ENCODE results near the gene PREPL. TPM values are rescaled to one million over a fixed set of nuclear protein-coding genes. Genes with fewer than 3 reads are reported as not detected.
A peak's percentile ranks its signal among the peaks of the same experiment; 100 is the strongest.
"Not testable (repeated sequence)": the region's sequence is repeated elsewhere in the genome, so short reads cannot be mapped to it uniquely, and the experiment has no call there.

The PREPL gene
- 100 to 1,000 TPM in 9 of 10 donors, 10 to 100 TPM in 1; 95.4 to 207 (median 150) TPM for polyA plus RNA-seq (ENCODE audit: insufficient read length in 10 of 10)
- long read RNA-seq, donor 1, full-length matches to known transcripts, result 7 of 19 reads
- long read RNA-seq, donor 1, partial matches to known transcripts, result 7 of 19 reads
- long read RNA-seq, donor 1, other reads (novel, unspliced or antisense), result 5 of 19 reads
- long read RNA-seq, donor 2, full-length matches to known transcripts, result 10 of 21 reads
- long read RNA-seq, donor 2, partial matches to known transcripts, result 11 of 21 reads
- long read RNA-seq, donor 2, other reads (novel, unspliced or antisense), result 0 of 21 reads
- long read RNA-seq, donor 3, result 0 reads
- long read RNA-seq, donor 4, full-length matches to known transcripts, result 7 of 18 reads
- long read RNA-seq, donor 4, partial matches to known transcripts, result 11 of 18 reads
- long read RNA-seq, donor 4, other reads (novel, unspliced or antisense), result 0 of 18 reads
- long read RNA-seq, donor 5, full-length matches to known transcripts, result 10 of 17 reads
- long read RNA-seq, donor 5, partial matches to known transcripts, result 7 of 17 reads
- long read RNA-seq, donor 5, other reads (novel, unspliced or antisense), result 0 of 17 reads
- long read RNA-seq, donor 6, full-length matches to known transcripts, result 7 of 18 reads
- long read RNA-seq, donor 6, partial matches to known transcripts, result 11 of 18 reads
- long read RNA-seq, donor 6, other reads (novel, unspliced or antisense), result 0 of 18 reads
- long read RNA-seq, donor 7, full-length matches to known transcripts, result 6 of 11 reads
- long read RNA-seq, donor 7, partial matches to known transcripts, result 5 of 11 reads
- long read RNA-seq, donor 7, other reads (novel, unspliced or antisense), result 0 of 11 reads
- long read RNA-seq, donor 8, full-length matches to known transcripts, result 4 of 9 reads
- long read RNA-seq, donor 8, partial matches to known transcripts, result 5 of 9 reads
- long read RNA-seq, donor 8, other reads (novel, unspliced or antisense), result 0 of 9 reads
- long read RNA-seq, donor 9, full-length matches to known transcripts, result 1 of 1 reads
- long read RNA-seq, donor 9, partial matches to known transcripts, result 0 of 1 reads
- long read RNA-seq, donor 9, other reads (novel, unspliced or antisense), result 0 of 1 reads

DNA sequence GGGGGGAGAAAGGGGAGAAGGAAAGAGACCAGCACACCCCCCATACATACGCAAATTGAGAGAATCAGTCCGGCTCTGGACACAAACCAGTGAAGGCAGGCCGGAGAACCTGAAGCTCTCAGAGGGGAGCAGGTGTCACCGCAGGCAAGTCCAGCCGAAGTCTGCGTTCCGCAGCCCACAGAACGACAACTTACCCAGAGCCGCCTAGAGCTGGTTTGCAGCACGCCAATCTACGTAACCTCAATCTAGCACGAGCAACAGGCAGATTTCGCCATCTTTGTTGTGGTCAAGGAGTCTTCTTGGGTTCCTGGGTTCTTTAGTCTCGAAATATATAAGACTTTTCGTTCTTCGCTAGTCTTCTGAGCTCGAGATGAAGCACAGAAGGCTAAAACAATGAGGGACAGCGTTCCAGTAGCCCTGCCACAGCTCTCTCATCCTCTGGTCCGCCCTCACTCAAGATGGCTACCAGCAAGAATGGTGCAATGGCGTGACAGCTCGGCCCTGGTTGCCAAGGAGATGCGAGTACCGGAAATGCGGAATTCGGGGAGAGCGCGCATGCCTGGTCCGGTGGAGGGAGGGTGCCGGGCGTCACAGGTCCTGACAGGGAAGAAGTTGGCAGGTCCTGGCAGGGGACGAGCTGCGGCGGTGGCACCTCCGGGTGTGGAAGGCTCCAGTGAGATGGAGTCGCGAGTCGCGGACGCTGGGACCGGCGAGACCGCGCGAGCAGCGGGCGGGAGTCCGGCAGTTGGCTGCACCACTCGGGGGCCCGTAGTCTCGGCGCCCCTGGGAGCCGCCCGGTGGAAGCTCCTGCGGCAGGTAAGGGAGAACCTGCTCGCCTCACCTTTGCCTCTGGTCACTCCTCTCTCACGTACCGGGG lies at the start of gene PREPL, which contains the start of gene CAMKMT:
Gene PREPL (minus strand): TSS at position 165 of the 877 bp plus-strand sequence. CDS start 15,152 bp downstream, outside the sequence.
Gene CAMKMT (plus strand): TSS at position 618 of the 877 bp plus-strand sequence.
- peak; percentile 98 to 99 (median 99) for DNase-seq

GRCh38 chr2:44398243-44398897 lies 37.1 kb upstream of the PREPL start:
- peak in 1 of 3 donors; percentile 31 for DNase-seq

- DNase-seq, result peak; percentile 7 to 54 (median 22)
These were observed 36.3 kb upstream of the PREPL start for GRCh38 chr2:44397447-44398175.

DNA sequence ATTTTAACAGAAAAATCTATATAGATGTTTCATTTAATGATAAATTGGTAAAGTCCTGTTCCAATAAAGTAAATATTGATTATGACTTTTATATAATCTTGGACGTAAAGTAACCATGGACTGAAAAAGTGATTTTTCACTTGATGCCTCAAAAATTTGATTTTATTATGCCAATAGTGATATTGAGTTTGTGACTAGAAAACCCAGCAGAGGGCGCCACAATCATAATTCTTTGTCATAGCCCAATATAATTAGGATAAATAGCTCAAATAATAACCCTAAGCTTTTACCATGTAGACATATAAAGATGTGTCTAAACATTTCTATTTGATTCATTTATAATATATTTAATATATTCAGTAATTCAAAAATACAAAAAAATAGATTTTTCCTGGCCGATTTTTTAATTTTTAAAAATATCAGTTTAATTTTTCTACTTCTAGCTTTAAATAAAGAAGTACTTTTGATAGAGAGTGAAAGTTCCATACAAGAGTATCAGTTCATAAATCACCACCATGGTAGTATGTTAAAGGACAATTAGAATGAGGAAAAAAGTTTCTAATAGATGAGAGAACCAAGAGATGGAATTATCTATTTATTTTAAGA lies 31.1 kb upstream of the PREPL start:
- peak; percentile 23 to 44 (median 40) for DNase-seq

DNA sequence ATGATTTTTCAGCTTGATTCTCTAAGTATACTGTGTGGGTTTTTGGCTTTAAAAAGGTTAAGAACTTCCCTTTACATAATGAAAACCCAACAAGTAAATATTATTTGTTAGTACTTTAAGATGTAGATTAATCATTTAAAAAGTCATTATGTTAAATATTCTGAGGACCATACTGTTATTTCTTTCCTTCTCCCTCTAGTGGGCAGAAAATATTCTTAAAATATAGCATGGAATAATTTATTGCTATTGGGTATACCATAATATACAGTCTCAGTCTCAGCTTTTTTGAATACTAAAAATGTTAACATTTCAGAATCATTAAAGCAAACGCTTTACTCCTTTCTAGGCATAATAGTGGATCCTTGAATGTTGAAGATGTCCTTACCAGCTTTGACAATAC lies 28.6 kb upstream of the PREPL start:
- DNase-seq, result no peak

DNA sequence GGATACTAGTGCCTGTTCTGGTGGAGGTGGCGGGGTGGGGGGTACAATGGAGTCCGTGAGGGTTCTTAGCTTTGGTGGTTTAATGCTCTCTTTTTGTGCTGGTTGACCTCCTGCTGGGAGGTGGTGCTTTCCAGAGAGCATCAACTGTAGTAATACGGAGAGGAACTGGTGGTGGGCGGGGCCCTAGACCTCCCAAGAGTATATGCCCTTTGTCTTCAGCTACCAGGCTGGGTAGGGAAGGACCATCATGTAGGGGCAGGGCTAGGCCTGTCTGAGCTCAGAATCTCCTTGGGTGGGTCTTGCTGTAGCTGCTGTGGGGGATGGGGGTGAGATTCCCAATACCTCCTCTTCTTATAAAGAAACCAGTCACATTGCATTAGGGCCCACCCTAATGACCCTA lies 27.6 kb upstream of the PREPL start:
- no peak for DNase-seq

GRCh38 chr2:44385226-44385625 lies 23.9 kb upstream of the PREPL start:
- DNase-seq, result not testable (repeated sequence)

DNA sequence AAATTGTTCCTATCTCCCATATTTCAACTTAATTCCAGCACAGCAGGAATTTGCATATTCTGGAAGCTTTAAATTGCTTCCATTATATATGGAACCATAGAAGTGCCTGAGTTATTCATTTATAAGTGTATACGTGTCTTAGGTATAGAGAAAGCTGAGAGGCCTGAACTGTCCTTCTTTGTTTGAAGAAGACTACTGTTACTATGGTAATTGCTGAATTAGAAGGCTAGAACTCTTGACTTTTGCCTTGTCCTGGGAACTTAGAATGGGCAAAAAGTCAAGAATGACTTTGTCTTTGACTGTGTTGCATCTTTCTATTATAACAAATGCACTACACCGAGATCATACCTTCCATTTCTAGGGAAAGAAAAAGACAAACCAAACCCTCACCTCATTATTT lies 16.2 kb upstream of the PREPL start:
- DNase-seq, result no peak

DNA sequence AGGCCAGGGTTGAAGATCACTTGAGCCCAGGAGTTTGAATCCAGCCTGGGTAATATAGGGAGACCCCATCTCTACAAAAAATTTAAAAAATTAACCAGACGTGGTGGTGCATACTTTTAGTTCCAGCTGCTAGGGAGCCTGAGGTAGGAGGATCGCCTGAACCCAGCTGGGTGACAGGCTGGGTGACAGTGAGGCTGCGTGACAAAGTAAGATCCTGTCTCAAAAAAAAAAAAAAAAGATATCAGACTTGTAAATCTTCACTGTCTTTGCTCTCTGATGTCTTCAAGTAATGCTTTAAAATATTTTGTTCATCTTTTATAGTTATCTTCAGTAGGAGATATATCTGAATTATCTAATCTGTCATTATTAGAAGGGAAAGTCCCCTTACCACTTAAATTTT lies 11.0 kb upstream of the PREPL start:
- DNase-seq, result no peak

GRCh38 chr2:44371445-44371844 lies 10.2 kb upstream of the PREPL start:
- no peak for DNase-seq

GRCh38 chr2:44369392-44369791 lies 8.1 kb upstream of the PREPL start:
- DNase-seq, result no peak

GRCh38 chr2:44367591-44367990 lies 6.3 kb upstream of the PREPL start:
- no peak for DNase-seq

DNA sequence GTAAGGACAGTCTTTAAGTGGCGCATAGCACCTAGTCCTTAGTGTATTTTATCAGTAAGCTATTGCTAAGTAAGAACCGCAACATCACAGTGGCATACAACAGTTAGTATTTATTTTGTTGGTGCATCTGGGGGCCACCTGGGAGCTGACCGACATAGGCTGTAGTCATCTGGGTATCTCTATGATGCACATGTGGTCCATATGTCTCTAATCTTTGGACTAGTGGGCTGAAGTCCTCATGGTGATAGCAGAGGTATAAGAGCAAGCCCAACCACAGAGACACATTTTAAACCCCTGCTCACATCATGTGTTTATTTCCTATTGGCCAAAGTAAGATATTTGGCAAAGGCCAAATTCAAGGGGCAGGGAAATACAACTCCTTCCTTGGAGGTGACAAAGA lies 3.3 kb upstream of the PREPL start:
- DNase-seq, result no peak

DNA sequence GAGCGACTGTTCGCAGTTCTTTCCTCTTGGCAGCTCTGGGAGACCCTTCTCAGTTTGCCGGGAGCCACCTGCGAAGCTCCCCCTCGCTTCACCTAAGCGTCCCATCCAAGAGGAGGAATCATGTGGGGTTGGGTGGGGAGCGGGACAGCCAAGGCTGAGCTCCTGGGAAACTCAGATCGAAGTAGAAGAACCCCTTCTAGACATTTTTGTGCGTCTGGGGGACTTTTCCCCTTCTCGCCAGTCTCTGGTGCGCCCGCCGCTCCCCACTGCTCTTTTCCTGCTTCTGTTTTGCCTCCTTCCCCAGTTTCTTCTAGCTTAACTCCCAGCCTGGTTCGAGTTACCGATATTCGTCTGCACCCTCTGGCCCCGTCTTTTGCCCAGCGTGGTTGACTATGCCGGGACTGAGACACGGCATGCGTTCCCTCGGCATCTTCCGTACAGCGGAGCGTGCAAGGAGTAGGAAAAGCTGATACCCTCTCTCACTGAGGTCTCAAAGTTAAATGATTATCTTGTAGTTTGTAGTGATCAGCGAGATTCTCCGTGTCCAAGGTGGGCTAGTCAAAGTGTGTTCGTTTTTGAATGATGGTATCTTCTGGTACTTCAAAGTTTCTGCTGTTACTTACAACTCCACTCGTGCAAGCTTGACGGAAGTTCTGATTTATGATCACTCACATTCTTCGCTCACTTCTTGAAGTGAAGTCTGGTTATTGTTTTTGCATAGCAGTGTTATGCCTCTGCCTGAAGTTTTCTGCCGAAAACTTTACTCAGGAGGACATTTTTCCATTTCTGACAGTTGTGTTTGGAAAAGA lies 1.1 kb upstream of the PREPL start:
- DNase-seq, result peak; percentile 34 to 81 (median 47)

- peak in 1 of 3 donors; percentile 30 for DNase-seq
These were observed 455 bp downstream of the PREPL start for GRCh38 chr2:44360749-44361329.

DNA sequence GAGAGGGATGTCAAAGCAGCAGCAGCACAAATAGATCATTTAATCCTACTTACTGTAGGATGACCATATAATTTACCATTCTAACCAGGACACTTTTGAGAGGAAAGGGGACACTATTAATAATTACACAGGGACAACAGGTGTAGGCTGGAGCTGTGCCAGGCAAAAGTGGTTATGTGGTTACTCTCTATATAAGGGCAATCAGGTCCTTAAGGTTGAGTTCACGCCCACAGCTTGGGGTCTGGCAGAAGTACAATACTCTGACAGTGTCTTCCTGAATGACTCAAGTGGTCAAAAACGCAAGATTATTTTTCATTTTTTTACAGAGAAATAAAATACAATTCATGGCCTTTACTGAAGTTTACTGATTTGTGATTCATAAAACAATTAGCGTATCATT lies 2.8 kb downstream of the PREPL start:
- peak; percentile 31 to 61 (median 44) for DNase-seq

- DNase-seq, result no peak
These were observed 6.5 kb downstream of the PREPL start for GRCh38 chr2:44354761-44355160.

DNA sequence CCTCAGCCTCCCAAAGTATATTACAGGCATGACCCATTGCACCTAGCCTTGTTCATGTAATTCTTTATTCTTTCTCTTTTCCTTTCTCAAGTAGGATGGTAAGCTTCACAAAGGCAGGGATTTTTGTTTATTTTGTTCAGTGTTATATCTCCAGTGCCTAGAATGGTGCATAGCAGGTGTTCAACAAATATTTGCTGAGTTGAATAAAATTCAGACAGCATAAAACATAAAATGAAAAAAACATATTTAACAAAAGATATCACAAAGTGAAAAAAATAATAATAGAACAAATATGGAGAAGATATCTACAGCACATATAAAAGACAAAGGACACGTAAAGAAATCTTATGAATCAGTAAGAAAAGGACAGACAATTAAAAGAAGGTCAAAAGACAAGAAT lies 8.8 kb downstream of the PREPL start:
- DNase-seq, result no peak

Data from muscle of back (tissue), 13 donors.